Spinal cord (tissue), 4 donors: ENCODE measurements around the gene GAPDH. TPM values are rescaled to one million over a fixed set of nuclear protein-coding genes. Genes with fewer than 3 reads are reported as not detected.

Experiments used
- polyA plus RNA-seq, 2 donors: library from polyadenylated mRNA; unstranded; fragments of 120-200 nt; gene quantifications; one replicate each; pipeline ENCODE4 v1.2.1, GENCODE V29; 2013; ENCODE audit not compliant: insufficient read length in 2 of 2
- small RNA-seq: library from RNA; depleted of rRNA; stranded (forward); fragments of <200 nt; gene quantifications from one replicate; pipeline ENCODE3, GENCODE V24; 2014; ENCODE audit warnings: low replicate concordance
- total RNA-seq, 2 donors: library from RNA; depleted of rRNA in 1 of 2; stranded (reverse); fragments of 120-200 nt in 1 of 2; fragments of >200 nt in 1 of 2; gene quantifications; one replicate each; pipeline versions ENCODE4 v1.2.3 to v1.2.4, GENCODE V29; 2013 to 2014

The GAPDH gene
- total and polyA plus RNA-seq, 4 donors = 1,774 to 3,295 (median 3,020) TPM

Small RNA genes within 50 kb of the gene (small RNA-seq; reads per million reads assigned to genes)
- gene SCARNA11 = 166 reads per million, percentile 98 among the genes with 10 or more reads in this experiment

Other genes starting within 250 kb of the GAPDH start
- under 1 TPM in 1 of 2 donors, not detected in 1; 0.39 TPM for gene PLEKHG6, start 223.8 kb upstream of the GAPDH start, total RNA-seq
- under 1 TPM; 0.32 to 0.95 TPM for gene PLEKHG6, start 223.8 kb upstream of the GAPDH start, polyA plus RNA-seq
- gene TNFRSF1A, start 192.4 kb upstream of the GAPDH start, total RNA-seq = 10 to 100 TPM; 38.1 to 62.4 TPM
- 10 to 100 TPM; 54.0 to 57.3 TPM for gene TNFRSF1A, start 192.4 kb upstream of the GAPDH start, polyA plus RNA-seq
- 1 to 10 TPM in 1 of 2 donors, under 1 TPM in 1; 0.40 to 1.3 TPM for gene SCNN1A, start 159.0 kb upstream of the GAPDH start, total RNA-seq
- gene SCNN1A, start 159.0 kb upstream of the GAPDH start, polyA plus RNA-seq = under 1 TPM; 0.69 to 0.76 TPM
- 10 to 100 TPM in 1 of 2 donors, 1 to 10 TPM in 1; 6.8 to 43.5 TPM for gene LTBR, start 150.4 kb upstream of the GAPDH start, total RNA-seq
- 10 to 100 TPM; 17.7 to 24.5 TPM for gene LTBR, start 150.4 kb upstream of the GAPDH start, polyA plus RNA-seq
- under 1 TPM; 0.50 TPM for gene CD27, start 89.6 kb upstream of the GAPDH start, total RNA-seq
- gene CD27, start 89.6 kb upstream of the GAPDH start, polyA plus RNA-seq = 1 to 10 TPM; 3.0 to 3.6 TPM
- 10 to 100 TPM in 1 of 2 donors, 1 to 10 TPM in 1; 7.6 to 26.4 TPM for gene TAPBPL, start 82.5 kb upstream of the GAPDH start, total RNA-seq
- gene TAPBPL, start 82.5 kb upstream of the GAPDH start, polyA plus RNA-seq = 10 to 100 TPM; 10.0 to 10.7 TPM
- 100 to 1,000 TPM in 1 of 2 donors, 10 to 100 TPM in 1; 38.3 to 185 TPM for gene VAMP1, start 63.8 kb upstream of the GAPDH start, total RNA-seq
- gene VAMP1, start 63.8 kb upstream of the GAPDH start, polyA plus RNA-seq = 100 to 1,000 TPM; 279 TPM
- gene MRPL51, start 41.3 kb upstream of the GAPDH start, total RNA-seq = 100 to 1,000 TPM in 1 of 2 donors, 10 to 100 TPM in 1; 45.4 to 180 TPM
- gene MRPL51, start 41.3 kb upstream of the GAPDH start, polyA plus RNA-seq = 100 to 1,000 TPM; 122 to 128 TPM
- 10 to 100 TPM; 21.0 to 30.0 TPM for gene NCAPD2, start 40.4 kb upstream of the GAPDH start, total RNA-seq
- 10 to 100 TPM; 28.9 to 29.1 TPM for gene NCAPD2, start 40.4 kb upstream of the GAPDH start, polyA plus RNA-seq
- gene IFFO1, start 21.5 kb downstream of the GAPDH start, total RNA-seq = 10 to 100 TPM in 1 of 2 donors, 1 to 10 TPM in 1; 8.4 to 15.8 TPM
- gene IFFO1, start 21.5 kb downstream of the GAPDH start, polyA plus RNA-seq = 10 to 100 TPM; 26.4 to 35.6 TPM
- 10 to 100 TPM in 1 of 2 donors, 1 to 10 TPM in 1; 8.0 to 22.2 TPM for gene NOP2, start 33.8 kb downstream of the GAPDH start, total RNA-seq
- 10 to 100 TPM; 24.5 to 33.7 TPM for gene NOP2, start 33.8 kb downstream of the GAPDH start, polyA plus RNA-seq
- gene CHD4, start 72.9 kb downstream of the GAPDH start, total RNA-seq = 100 to 1,000 TPM; 179 to 185 TPM
- 100 to 1,000 TPM; 177 to 185 TPM for gene CHD4, start 72.9 kb downstream of the GAPDH start, polyA plus RNA-seq
- gene LPAR5, start 101.4 kb downstream of the GAPDH start, total RNA-seq = 1 to 10 TPM; 2.5 to 3.5 TPM
- 1 to 10 TPM; 6.0 to 9.1 TPM for gene LPAR5, start 101.4 kb downstream of the GAPDH start, polyA plus RNA-seq
- 1 to 10 TPM in 1 of 2 donors, under 1 TPM in 1; 0.69 to 3.9 TPM for gene ACRBP, start 112.9 kb downstream of the GAPDH start, total RNA-seq
- gene ACRBP, start 112.9 kb downstream of the GAPDH start, polyA plus RNA-seq = 1 to 10 TPM; 1.9 to 3.6 TPM
- 10 to 100 TPM; 87.5 to 90.5 TPM for gene ING4, start 128.6 kb downstream of the GAPDH start, total RNA-seq
- 100 to 1,000 TPM in 1 of 2 donors, 10 to 100 TPM in 1; 94.6 to 104 TPM for gene ING4, start 128.6 kb downstream of the GAPDH start, polyA plus RNA-seq
- 10 to 100 TPM; 14.9 to 33.8 TPM for gene ZNF384, start 154.9 kb downstream of the GAPDH start, total RNA-seq
- gene ZNF384, start 154.9 kb downstream of the GAPDH start, polyA plus RNA-seq = 10 to 100 TPM; 66.6 to 80.2 TPM
- gene PIANP, start 166.3 kb downstream of the GAPDH start, total RNA-seq = 1 to 10 TPM; 2.0 to 3.8 TPM
- 10 to 100 TPM; 81.7 to 86.8 TPM for gene PIANP, start 166.3 kb downstream of the GAPDH start, polyA plus RNA-seq
- gene COPS7A, start 189.5 kb downstream of the GAPDH start, total RNA-seq = 10 to 100 TPM; 43.4 to 80.4 TPM
- gene COPS7A, start 189.5 kb downstream of the GAPDH start, polyA plus RNA-seq = 10 to 100 TPM; 83.5 to 98.0 TPM
- 100 to 1,000 TPM in 1 of 2 donors, 10 to 100 TPM in 1; 91.4 to 157 TPM for gene MLF2, start 218.6 kb downstream of the GAPDH start, total RNA-seq
- gene MLF2, start 218.6 kb downstream of the GAPDH start, polyA plus RNA-seq = 100 to 1,000 TPM; 300 to 319 TPM
- gene PTMS, start 231.8 kb downstream of the GAPDH start, total RNA-seq = 100 to 1,000 TPM in 1 of 2 donors, 10 to 100 TPM in 1; 50.7 to 191 TPM
- 100 to 1,000 TPM; 916 to 927 TPM for gene PTMS, start 231.8 kb downstream of the GAPDH start, polyA plus RNA-seq
- gene LAG3, start 238.0 kb downstream of the GAPDH start, total RNA-seq = under 1 TPM in 1 of 2 donors, not detected in 1; 0.33 TPM
- gene LAG3, start 238.0 kb downstream of the GAPDH start, polyA plus RNA-seq = 1 to 10 TPM in 1 of 2 donors, under 1 TPM in 1; 0.93 to 1.6 TPM